IMR-90 (cell line): ENCODE measurements around the gene SLC30A1. TPM values are rescaled to one million over a fixed set of nuclear protein-coding genes. Genes with fewer than 3 reads are reported as not detected.

Experiments used
- ATAC-seq: fragments of 200-7000 bp; cut with Tn5 transposase; 2 replicates; pipeline ENCODE4 v1.9.1; 2020; ENCODE audit warnings: low read depth, mild to moderate bottlenecking, moderate library complexity
- BruUV-seq: library from RNA; stranded (reverse); fragments of 400-500 nt; replicated peaks from 2 replicates; lab custom pipeline; 2021; lab: Mats Ljungman, UMichigan
- CTCF ChIA-PET: fragments of 300-600 bp; formaldehyde crosslinking; extraction: SDS; loops from one replicate; lab custom pipeline; 2021; ENCODE audit warnings: antibody characterized with exemption; lab: Yijun Ruan, JAX
- POLR2A ChIA-PET: fragments of 300-600 bp; sonication (Branson Sonifier 250); formaldehyde crosslinking; loops from one replicate; lab custom pipeline; 2022; ENCODE audit warnings: antibody characterized with exemption; ENCODE audit not compliant: unreplicated experiment; lab: Charles Lee
- DNase-seq: peaks from one replicate; pipeline ENCODE4 v3.0.0; 2013
- H2AFZ ChIP-seq: replicated peaks from 2 replicates; pipeline ENCODE3; 2013; ENCODE audit warnings: low read length, mild to moderate bottlenecking; ENCODE audit not compliant: poor library complexity
- H2AK5ac ChIP-seq: 2 replicates; pipeline ENCODE4 v1.6.1; 2013; ENCODE audit warnings: low read depth, low read length, inconsistent platforms
- H2AK9ac ChIP-seq: replicated peaks from 2 replicates; pipeline ENCODE3; 2013; ENCODE audit warnings: mild to moderate bottlenecking, low read depth, low read length, moderate library complexity; ENCODE audit not compliant: poor library complexity
- H2BK120ac ChIP-seq: 2 replicates; pipeline ENCODE4 v1.6.1; 2013; ENCODE audit warnings: low read depth, low read length, inconsistent platforms
- H2BK15ac ChIP-seq: 3 replicates; pipeline ENCODE4 v1.6.1; 2013; ENCODE audit warnings: low read depth, low read length, inconsistent platforms
- H2BK20ac ChIP-seq: 2 replicates; pipeline ENCODE4 v1.6.1; 2013; ENCODE audit warnings: low read depth, mild to moderate bottlenecking, inconsistent platforms, low read length, moderate library complexity
- H2BK5ac ChIP-seq: 2 replicates; pipeline ENCODE4 v1.6.1; 2013; ENCODE audit warnings: mild to moderate bottlenecking, low read depth, low read length, inconsistent platforms; ENCODE audit not compliant: poor library complexity, severe bottlenecking
- H3K14ac ChIP-seq: replicated peaks from 2 replicates; pipeline ENCODE4 v1.6.1; 2013; ENCODE audit warnings: low read depth, low read length, inconsistent platforms
- H3K18ac ChIP-seq: 2 replicates; pipeline ENCODE4 v1.6.1; 2013; ENCODE audit warnings: low read depth, low read length, control low read depth
- H3K23ac ChIP-seq: 2 replicates; pipeline ENCODE4 v1.6.1; 2013; ENCODE audit warnings: low read depth, low read length, inconsistent platforms
- H3K27ac ChIP-seq: 2 replicates; pipeline ENCODE4 v1.5.1; 2013; ENCODE audit warnings: mild to moderate bottlenecking, control low read depth, low read length; ENCODE audit not compliant: insufficient read depth
- H3K27me3 ChIP-seq: 2 replicates; pipeline ENCODE4 v1.6.1; 2013; ENCODE audit warnings: low read length; ENCODE audit not compliant: control insufficient read depth, insufficient read depth
- H3K36me3 ChIP-seq: 2 replicates; pipeline ENCODE4 v1.6.1; 2013; ENCODE audit warnings: low read length, mixed read lengths; ENCODE audit not compliant: control insufficient read depth, insufficient read depth
- H3K4ac ChIP-seq: 2 replicates; pipeline ENCODE4 v1.6.1; 2013; ENCODE audit warnings: low read depth, low read length, inconsistent platforms
- H3K4me1 ChIP-seq: 2 replicates; pipeline ENCODE4 v1.6.1; 2013; ENCODE audit warnings: low read length, mixed read lengths; ENCODE audit not compliant: control insufficient read depth, insufficient read depth
- H3K4me2 ChIP-seq: 2 replicates; pipeline ENCODE4 v1.6.1; 2013; ENCODE audit warnings: low read depth, mild to moderate bottlenecking, control low read depth, low read length, moderate library complexity
- H3K4me3 ChIP-seq: 2 replicates; pipeline ENCODE4 v1.5.1; 2013; ENCODE audit warnings: low read depth, mild to moderate bottlenecking, control low read depth, low read length, moderate library complexity; ENCODE audit not compliant: insufficient read depth
- H3K56ac ChIP-seq: 2 replicates; pipeline ENCODE4 v1.6.1; 2013; ENCODE audit warnings: low read length, inconsistent platforms; ENCODE audit not compliant: insufficient read depth; ENCODE audit errors: extremely low read depth
- H3K79me1 ChIP-seq, 2 experiments: 2 replicates each; pipeline ENCODE4 v1.6.1; 2013; ENCODE audit warnings: low read length in 2 of 2, inconsistent platforms in 1 of 2, low read depth in 1 of 2
- H3K9ac ChIP-seq: 2 replicates; pipeline ENCODE4 v1.6.1; 2013; ENCODE audit warnings: low read depth, low read length, control low read depth
- H3K9me1 ChIP-seq: 2 replicates; pipeline ENCODE4 v1.6.1; 2013; ENCODE audit warnings: low read length, inconsistent platforms; ENCODE audit not compliant: insufficient read depth
- H3K9me3 ChIP-seq: 2 replicates; pipeline ENCODE4 v1.6.1; 2013; ENCODE audit warnings: low read length; ENCODE audit not compliant: control insufficient read depth, insufficient read depth
- H4K20me1 ChIP-seq: 2 replicates; pipeline ENCODE4 v1.6.1; 2013; ENCODE audit warnings: low read length, inconsistent platforms; ENCODE audit not compliant: insufficient read depth
- H4K5ac ChIP-seq: 2 replicates; pipeline ENCODE4 v1.6.1; 2013; ENCODE audit warnings: mild to moderate bottlenecking, low read depth, low read length, control low read depth
- H4K8ac ChIP-seq, 2 experiments: 2 replicates each; pipeline ENCODE4 v1.6.1; 2013; ENCODE audit warnings: low read depth in 2 of 2, low read length in 2 of 2, control low read depth in 1 of 2, inconsistent platforms in 1 of 2
- H4K91ac ChIP-seq: 2 replicates; pipeline ENCODE4 v1.6.1; 2013; ENCODE audit warnings: low read depth, low read length, inconsistent platforms; ENCODE audit not compliant: insufficient read depth
- CEBPB ChIP-seq: IDR thresholded peaks from 2 replicates; pipeline ENCODE4 v1.6.1; 2012; ENCODE audit warnings: low read depth, low read length, improper control_type of control experiment
- CHD1 ChIP-seq: IDR thresholded peaks from 2 replicates; pipeline ENCODE4 v1.6.1; 2012; ENCODE audit warnings: low read depth, low read length, improper control_type of control experiment
- MAFK ChIP-seq: IDR thresholded peaks from 2 replicates; pipeline ENCODE4 v1.6.1; 2012; ENCODE audit warnings: low read depth, low read length, improper control_type of control experiment
- MAZ ChIP-seq: IDR thresholded peaks from 2 replicates; pipeline ENCODE4 v1.6.1; 2012; ENCODE audit warnings: low read depth, mild to moderate bottlenecking, low read length, improper control_type of control experiment, moderate library complexity, borderline replicate concordance
- MXI1 ChIP-seq: IDR thresholded peaks from 2 replicates; pipeline ENCODE4 v1.6.1; 2012; ENCODE audit warnings: low read depth, mild to moderate bottlenecking, low read length, moderate library complexity, borderline replicate concordance
- POLR2A ChIP-seq: IDR thresholded peaks from 2 replicates; pipeline ENCODE4 v1.6.1; 2012; ENCODE audit warnings: mild to moderate bottlenecking, low read depth, low read length
- RAD21 ChIP-seq: IDR thresholded peaks from 2 replicates; pipeline ENCODE4 v1.6.1; 2012; ENCODE audit warnings: low read length, improper control_type of control experiment
- RCOR1 ChIP-seq: IDR thresholded peaks from 2 replicates; pipeline ENCODE4 v1.6.1; 2012; ENCODE audit warnings: mild to moderate bottlenecking, low read length, improper control_type of control experiment; ENCODE audit not compliant: insufficient replicate concordance
- WGBS, 2 experiments: methylation state at CpG; one replicate each; pipeline versions ENCODE4 v1.1.5 to v1.1.7; 2013; ENCODE audit warnings: missing lambda C conversion rate in 2 of 2; ENCODE audit not compliant: insufficient read length in 1 of 2; ENCODE audit errors: extremely low coverage in 2 of 2; 5-methylcytosine and 5-hydroxymethylcytosine counted together
- dilution Hi-C: fragments of 300-500 bp; cut with HindIII; formaldehyde crosslinking; loops from one replicate; pipeline ENCODE4 v1.14.3; 2018; ENCODE audit warnings: low sequenced_read_pairs; ENCODE audit not compliant: unreplicated experiment
- in situ Hi-C: fragments of 300-500 bp; cut with MboI; formaldehyde crosslinking; loops from 3 replicates; pipeline ENCODE4 v1.14.3; 2019; ENCODE audit warnings: low sequenced_read_pairs, inconsistent platforms, mixed read lengths
- intact Hi-C: fragments of 100-400 bp; cut with micrococcal nuclease; formaldehyde crosslinking; loops from 2 replicates; pipeline ENCODE4 v1.10.0; 2022
- polyA plus RNA-seq, 3 experiments: library from polyadenylated mRNA; depleted of rRNA; stranded (reverse); fragments of >200 nt; gene quantifications; 2 replicates each; pipeline ENCODE4 v1.2.3, GENCODE V29; 2012; ENCODE audit warnings: low replicate concordance in 1 of 3
- total RNA-seq: library from RNA; depleted of rRNA; stranded (reverse); fragments of >200 nt; gene quantifications from 2 replicates; pipeline ENCODE4 v1.2.3, GENCODE V29; 2012

The SLC30A1 gene
- total and polyA plus RNA-seq, 2 of the 4 experiments (the other 2 are of a cell fraction), result 5.4 to 8.4 TPM

- Histone ChIP-seq H2AFZ (no peak overlapping the region), H2AK9ac (no peak overlapping the region), H3K27ac (no peak overlapping the region), H4K8ac (no peak overlapping the region), H3K4me2 (no peak overlapping the region), H2BK20ac (no peak overlapping the region), H3K79me1 (no peaks in the 10 kb centered on the region), H3K9ac (no peak overlapping the region), H2BK15ac (no peak overlapping the region), H2BK120ac (no peak overlapping the region), H3K14ac (no peak overlapping the region), H2AK5ac (no peak overlapping the region), H3K36me3 (no peaks in the 10 kb centered on the region), H3K18ac (no peak overlapping the region), H3K56ac (no peak overlapping the region), H3K4me3 (no peak overlapping the region), H3K4ac (no peak overlapping the region), H3K4me1 (peaks cover 9% of the 10 kb centered on the region), H3K23ac (no peak overlapping the region), H4K91ac (no peak overlapping the region), H2BK5ac (no peak overlapping the region), H4K5ac (no peak overlapping the region), H3K9me3 (no peaks in the 10 kb centered on the region), H4K20me1 (no peaks in the 10 kb centered on the region), H3K9me1 (no peaks in the 10 kb centered on the region; the same call in 1 of the 2 replicates), H3K27me3 (peaks cover 3% of the 10 kb centered on the region; the same call in 1 of the 2 replicates)
- ATAC-seq, result no peak
- DNase-seq, result no peak
- POLR2A ChIA-PET, result no interaction called here
- no CpG with 5 or more reads among the region's 3 CpGs for whole genome bisulfite sequencing, 2 experiments
- BruUV-seq, result no TSS peak
- intact Hi-C loops (no loop called here), dilution Hi-C loops (no loop called here), in situ Hi-C loops (no loop called here)
- CTCF ChIA-PET, result interaction anchor here (0.6 kb wide), 1 partner anchor 387 kb away, joined by 3 read pairs; no protein-coding TSS in a partner anchor
- TF ChIP-seq CEBPB (no peak), MAZ (no peak), RAD21 (no peak), POLR2A (no peak), RCOR1 (no peak), CHD1 (no peak), MAFK (no peak), MXI1 (no peak)
Observed at GRCh38 chr1:211601159-211601558, 22.2 kb upstream of the SLC30A1 start.
